ENCODE results near the gene SEPTIN3.
A peak's percentile ranks its signal among the peaks of the same experiment; 100 is the strongest.

SEPTIN3 gene

GRCh38 chr22:41939981-41940831 lies 29.0 kb upstream of the SEPTIN3 start:
- TF ChIP-seq CTCF (conservative IDR thresholded peaks at IDR 0.05; ENCODE audit: low read depth, low read length), result no peak
- peaks cover 21% of the 10 kb centered on the region for H3K4me1 ChIP-seq (ENCODE audit: low read depth, poor library complexity, severe bottlenecking)
- no peak overlapping the region for H3K4me3 ChIP-seq (IDR thresholded peaks at IDR 0.05; ENCODE audit: insufficient read depth, low read depth, low read length)
- peaks cover 3% of the 10 kb centered on the region; the same call in 1 of the 2 replicates for H3K36me3 ChIP-seq (ENCODE audit: insufficient read depth)
- peaks cover 4% of the 10 kb centered on the region; the same call in 1 of the 2 replicates for H4K20me1 ChIP-seq (ENCODE audit: insufficient read depth)
- H3K4me2 ChIP-seq, result no peak overlapping the region
- no peak overlapping the region for H2AFZ ChIP-seq (ENCODE audit: low read depth)
- H3K27ac ChIP-seq, result peak overlapping the region; percentile 27; the same call in 1 of the 2 replicates
- H3K27me3 ChIP-seq (ENCODE audit: insufficient read depth, low read depth), result no peaks in the 10 kb centered on the region
- H3K79me2 ChIP-seq (ENCODE audit: insufficient read depth, low read depth), result peaks cover 22% of the 10 kb centered on the region; the same call in 1 of the 2 replicates
- H3K9ac ChIP-seq, result no peak overlapping the region

- Histone ChIP-seq H2AFZ (ENCODE audit: low read depth) (no peak overlapping the region), H3K79me2 (ENCODE audit: insufficient read depth, low read depth) (peaks cover 31% of the 10 kb centered on the region), H3K27me3 (ENCODE audit: insufficient read depth, low read depth) (no peaks in the 10 kb centered on the region), H3K4me3 (IDR thresholded peaks at IDR 0.05; ENCODE audit: insufficient read depth, low read depth, low read length) (no peak overlapping the region), H3K27ac (peak overlapping the region; percentile 27; the same call in 1 of the 2 replicates), H3K4me2 (no peak overlapping the region; the same call in 1 of the 2 replicates), H3K4me1 (ENCODE audit: low read depth, poor library complexity, severe bottlenecking) (peaks cover 23% of the 10 kb centered on the region), H4K20me1 (ENCODE audit: insufficient read depth) (peaks cover 4% of the 10 kb centered on the region; the same call in 1 of the 2 replicates), H3K9ac (no peak overlapping the region), H3K36me3 (ENCODE audit: insufficient read depth) (peaks cover 3% of the 10 kb centered on the region; the same call in 1 of the 2 replicates)
- peak; percentile 90 for TF ChIP-seq CTCF (conservative IDR thresholded peaks at IDR 0.05; ENCODE audit: low read depth, low read length)
Observed at GRCh38 chr22:41940832-41941765, 28.1 kb upstream of the SEPTIN3 start.

- H3K4me2 ChIP-seq, result no peak overlapping the region
- H3K27me3 ChIP-seq (ENCODE audit: insufficient read depth, low read depth), result no peaks in the 10 kb centered on the region
- H3K36me3 ChIP-seq (ENCODE audit: insufficient read depth), result peaks cover 3% of the 10 kb centered on the region; the same call in 1 of the 2 replicates
- H3K9ac ChIP-seq, result no peak overlapping the region
- H3K27ac ChIP-seq, result no peak overlapping the region
- no peak overlapping the region for H2AFZ ChIP-seq (ENCODE audit: low read depth)
- peaks cover 4% of the 10 kb centered on the region; the same call in 1 of the 2 replicates for H4K20me1 ChIP-seq (ENCODE audit: insufficient read depth)
- H3K4me1 ChIP-seq (ENCODE audit: low read depth, poor library complexity, severe bottlenecking), result peaks cover 30% of the 10 kb centered on the region
- no peak overlapping the region for H3K4me3 ChIP-seq (IDR thresholded peaks at IDR 0.05; ENCODE audit: insufficient read depth, low read depth, low read length)
- no peak for TF ChIP-seq CTCF (conservative IDR thresholded peaks at IDR 0.05; ENCODE audit: low read depth, low read length)
- peaks cover 35% of the 10 kb centered on the region for H3K79me2 ChIP-seq (ENCODE audit: insufficient read depth, low read depth)
Observed at GRCh38 chr22:41943661-41944209, 25.5 kb upstream of the SEPTIN3 start.

All from KMS-11 (cell line).